ENCODE results near the gene GRIFIN.

DNA sequence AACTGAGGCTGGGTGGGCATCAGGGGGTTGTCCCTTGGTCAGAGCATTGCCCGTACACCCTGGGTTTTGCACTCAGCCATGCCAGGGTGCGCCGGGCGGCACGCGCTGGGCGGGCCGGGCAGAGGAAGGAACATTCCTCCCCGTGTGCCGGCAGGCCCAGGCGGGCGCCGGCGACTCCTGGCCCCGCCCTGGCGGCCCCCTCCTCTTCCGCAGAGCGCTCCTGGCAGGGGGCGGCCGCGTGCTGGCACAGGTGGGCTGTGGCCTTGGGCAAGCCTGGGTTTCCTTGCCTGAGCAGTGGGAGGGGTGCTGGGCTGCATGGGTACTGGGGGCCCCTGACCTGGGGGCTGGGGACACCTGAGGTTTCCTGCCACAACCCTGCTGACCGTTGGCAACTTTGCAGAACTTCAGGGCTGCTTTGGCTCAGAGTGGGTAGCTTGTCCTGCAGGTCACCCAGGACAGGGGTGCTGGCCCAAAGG, 47.3 kb upstream of the GRIFIN start:
- TF ChIP-seq, protein P1, sequence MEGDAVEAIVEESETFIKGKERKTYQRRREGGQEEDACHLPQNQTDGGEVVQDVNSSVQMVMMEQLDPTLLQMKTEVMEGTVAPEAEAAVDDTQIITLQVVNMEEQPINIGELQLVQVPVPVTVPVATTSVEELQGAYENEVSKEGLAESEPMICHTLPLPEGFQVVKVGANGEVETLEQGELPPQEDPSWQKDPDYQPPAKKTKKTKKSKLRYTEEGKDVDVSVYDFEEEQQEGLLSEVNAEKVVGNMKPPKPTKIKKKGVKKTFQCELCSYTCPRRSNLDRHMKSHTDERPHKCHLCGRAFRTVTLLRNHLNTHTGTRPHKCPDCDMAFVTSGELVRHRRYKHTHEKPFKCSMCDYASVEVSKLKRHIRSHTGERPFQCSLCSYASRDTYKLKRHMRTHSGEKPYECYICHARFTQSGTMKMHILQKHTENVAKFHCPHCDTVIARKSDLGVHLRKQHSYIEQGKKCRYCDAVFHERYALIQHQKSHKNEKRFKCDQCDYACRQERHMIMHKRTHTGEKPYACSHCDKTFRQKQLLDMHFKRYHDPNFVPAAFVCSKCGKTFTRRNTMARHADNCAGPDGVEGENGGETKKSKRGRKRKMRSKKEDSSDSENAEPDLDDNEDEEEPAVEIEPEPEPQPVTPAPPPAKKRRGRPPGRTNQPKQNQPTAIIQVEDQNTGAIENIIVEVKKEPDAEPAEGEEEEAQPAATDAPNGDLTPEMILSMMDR (conservative IDR thresholded peaks at IDR 0.05; ENCODE audit: low read length), result no peak
- no peak for TF ChIP-seq EZH2phosphoT487 (IDR thresholded peaks at IDR 0.05; ENCODE audit: borderline replicate concordance, low read depth, low read length)
